ENCODE results near the gene CXCL10.
"Not testable (repeated sequence)": the region's sequence is repeated elsewhere in the genome, so short reads cannot be mapped to it uniquely, and the experiment has no call there.

CXCL10 gene

GRCh38 chr4:76028350-76028765 is 5.1 kb upstream of the CXCL10 start:
- DNase-seq (ENCODE audit: low spot score) = no peak

- no peak for DNase-seq (ENCODE audit: low spot score)
Observed at GRCh38 chr4:76024065-76024464, 768 bp upstream of the CXCL10 start.

DNA sequence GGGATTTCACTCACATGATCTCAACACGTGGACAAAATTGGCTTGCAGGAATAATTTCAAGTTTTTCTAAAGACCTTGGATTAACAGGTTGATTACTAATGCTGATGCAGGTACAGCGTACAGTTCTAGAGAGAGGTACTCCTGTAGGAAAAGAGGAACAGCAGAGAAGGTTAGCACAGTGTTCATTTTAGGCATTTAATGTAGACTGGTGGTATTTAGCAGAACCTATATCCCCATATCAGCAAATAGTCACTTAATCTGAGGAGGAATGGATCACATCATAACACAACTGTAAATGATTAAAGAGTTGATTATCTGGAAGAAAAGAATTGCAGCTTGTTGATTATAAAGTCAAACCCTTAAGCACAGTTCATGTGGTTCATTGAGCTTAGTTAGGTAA is 620 bp downstream of the CXCL10 start:
- no peak for DNase-seq (ENCODE audit: low spot score)

- DNase-seq (ENCODE audit: low spot score) = no peak
Observed at GRCh38 chr4:76022031-76022430, 1.3 kb downstream of the CXCL10 start.

DNA sequence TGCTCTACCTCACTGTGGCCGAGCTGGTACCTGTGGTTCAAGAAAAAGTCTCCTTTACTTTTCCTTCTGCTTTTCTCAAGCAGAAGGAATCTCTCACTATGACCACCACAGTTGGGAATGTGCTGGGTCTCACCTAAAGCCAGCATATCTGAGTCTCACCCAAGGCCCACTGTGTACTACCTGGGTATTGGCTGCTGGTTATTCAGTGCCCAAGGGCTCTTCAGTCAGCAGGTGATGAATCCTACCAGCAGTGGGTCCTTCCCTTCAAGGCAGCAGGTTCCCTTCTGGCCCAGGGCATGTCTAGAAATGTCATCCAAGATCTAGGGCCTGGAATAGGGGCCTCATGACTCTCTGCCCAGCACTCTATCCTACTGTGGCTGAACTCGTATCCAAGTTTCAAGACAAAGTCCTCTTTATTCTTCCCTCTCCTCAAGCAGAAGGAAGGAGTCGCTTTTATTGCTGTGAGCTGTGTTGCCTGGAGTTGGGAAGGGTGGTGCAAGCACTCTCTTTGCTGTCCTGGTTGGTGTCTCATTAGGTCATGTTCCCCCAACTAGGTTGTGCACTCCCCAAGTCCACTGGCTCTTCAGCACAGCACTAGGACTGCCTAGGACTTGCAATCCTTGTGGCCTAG is 6.1 kb downstream of the CXCL10 start:
- DNase-seq (ENCODE audit: low spot score) = no peak

GRCh38 chr4:76016393-76016792 is 6.9 kb downstream of the CXCL10 start:
- no peak for DNase-seq (ENCODE audit: low spot score)

DNA sequence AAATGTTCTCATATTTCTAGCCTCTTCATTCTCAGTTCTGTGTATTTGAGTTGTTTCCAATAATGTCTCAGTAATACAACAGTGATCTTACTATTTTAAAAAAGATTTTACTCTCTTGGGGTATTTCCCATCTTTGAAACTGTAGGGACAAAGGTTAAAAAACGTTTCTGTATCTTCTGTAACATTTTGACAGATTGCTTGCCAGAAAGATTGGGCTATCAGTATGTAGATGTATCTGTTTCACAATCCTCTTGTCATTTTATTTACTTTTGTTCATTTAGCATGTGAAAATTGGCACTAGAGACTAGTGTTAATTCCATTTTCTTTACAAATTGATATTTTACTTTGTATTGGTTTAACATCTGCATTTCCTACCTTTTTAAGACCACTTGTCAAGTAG is 9.8 kb downstream of the CXCL10 start:
- DNase-seq (ENCODE audit: low spot score) = no peak

DNA sequence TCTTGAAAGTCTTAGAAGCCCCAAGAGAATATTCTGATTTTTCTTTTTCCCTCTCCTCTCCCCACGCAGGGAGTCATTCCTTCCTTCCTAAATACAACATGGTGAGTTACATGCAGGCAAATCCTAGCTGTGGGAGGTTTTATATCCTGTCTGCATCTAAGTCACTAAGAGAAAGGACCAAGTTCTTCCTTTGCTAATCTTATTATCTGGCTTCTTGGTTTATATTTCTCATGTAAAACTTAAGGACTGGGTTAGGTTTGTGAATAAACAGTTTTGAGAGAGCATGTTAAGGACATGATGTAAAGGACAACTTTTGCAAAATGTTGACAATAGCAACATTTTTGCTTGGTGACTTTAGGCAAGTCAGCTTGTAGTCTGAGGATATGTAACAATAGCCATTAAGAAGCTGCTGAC is 10.9 kb downstream of the CXCL10 start:
- no peak for DNase-seq (ENCODE audit: low spot score)

DNA sequence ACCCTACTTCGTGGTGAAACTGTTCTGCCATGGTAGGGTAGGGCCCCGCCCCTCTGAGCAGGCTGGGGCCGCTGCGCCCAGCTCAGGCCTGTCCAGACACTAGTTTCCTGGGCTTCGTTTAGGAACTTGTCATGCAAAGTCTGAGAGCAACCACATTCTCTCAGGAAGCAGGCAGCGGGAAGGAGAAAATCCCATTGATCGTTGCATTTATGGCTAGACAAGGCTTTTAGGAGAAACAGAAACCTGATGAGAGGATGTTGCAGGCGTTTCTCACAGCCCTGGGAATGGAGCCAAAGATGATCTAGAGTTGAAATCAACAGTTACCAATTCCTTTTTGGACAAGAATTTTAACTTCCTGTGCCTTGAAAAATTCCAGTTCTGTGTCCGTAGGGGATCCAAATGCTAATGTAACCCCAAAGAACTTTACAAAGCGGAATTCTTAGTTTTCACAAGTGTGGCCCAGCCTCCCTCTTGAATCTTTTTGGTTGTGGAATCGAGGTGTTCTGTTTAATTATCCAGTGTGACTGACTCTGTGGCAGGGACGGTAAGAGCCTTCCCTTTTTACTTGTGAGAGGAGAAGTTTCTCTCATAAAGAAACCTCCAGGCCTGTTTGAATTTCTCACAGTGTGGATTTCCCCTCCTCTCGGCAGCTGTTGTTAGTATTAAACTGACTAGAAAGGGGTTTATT is 11.5 kb downstream of the CXCL10 start:
- DNase-seq (ENCODE audit: low spot score) = no peak

- no peak for DNase-seq (ENCODE audit: low spot score)
Observed at GRCh38 chr4:76011018-76011670, 12.2 kb downstream of the CXCL10 start.

DNA sequence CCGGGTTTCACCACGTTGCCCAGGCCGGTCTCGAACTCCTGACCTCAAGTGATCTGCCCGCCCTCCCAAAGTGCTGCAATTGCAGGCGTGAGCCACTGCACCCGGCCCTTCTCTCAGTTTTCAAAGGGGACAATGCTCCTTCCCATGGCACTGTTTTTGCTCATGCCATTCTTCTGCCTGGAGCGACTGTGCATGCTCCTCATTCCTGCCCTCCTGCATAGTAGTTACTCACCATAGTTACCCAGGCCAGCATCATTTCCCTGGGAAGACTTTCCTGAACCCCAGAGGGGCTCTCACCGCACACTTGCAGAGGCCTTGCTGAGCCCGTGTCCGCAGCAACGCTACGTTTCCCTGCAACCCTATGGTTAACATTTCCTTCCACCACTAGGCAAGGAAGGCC is 12.7 kb downstream of the CXCL10 start:
- no peak for DNase-seq (ENCODE audit: low spot score)

- no peak for DNase-seq (ENCODE audit: low spot score)
Observed at GRCh38 chr4:76009311-76009710, 14.0 kb downstream of the CXCL10 start.

DNA sequence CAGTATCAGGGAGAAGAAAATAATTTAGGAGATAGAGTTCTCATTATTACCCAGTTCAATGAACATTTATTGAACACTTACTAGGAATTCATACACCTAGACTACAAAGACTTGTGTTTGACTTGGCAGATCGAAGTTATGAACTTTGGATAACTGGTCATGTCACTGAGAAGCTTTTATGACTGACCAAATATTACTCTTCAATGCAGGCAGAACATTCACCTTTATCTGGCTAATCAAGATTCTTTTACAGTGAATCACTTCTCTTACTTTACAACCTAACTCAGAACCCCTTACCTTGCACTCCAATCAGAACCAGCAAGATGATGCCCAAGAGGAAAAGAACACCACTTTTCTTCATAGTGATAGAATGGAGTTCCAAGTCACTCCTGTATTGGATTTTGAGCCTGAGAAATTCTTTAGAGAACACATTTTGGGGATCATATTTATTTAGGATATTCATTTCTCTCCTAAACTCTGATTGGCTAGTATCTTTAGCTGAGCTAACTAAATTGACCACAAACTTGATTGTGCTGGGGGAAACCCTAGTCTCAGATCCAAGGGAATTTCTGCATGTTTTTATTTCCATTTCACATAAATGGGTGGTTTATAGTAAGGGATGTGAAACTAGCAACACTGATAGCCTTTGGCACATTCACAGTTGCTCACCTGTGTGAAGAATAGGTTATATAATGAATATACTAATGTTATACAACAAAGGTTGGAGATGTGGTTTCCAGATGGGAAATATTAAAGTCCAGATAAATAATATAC is 16.0 kb downstream of the CXCL10 start, which contains the start of gene CXCL9:
TSS of gene CXCL9 (minus strand) at position 421 of the 774 bp plus-strand sequence. CDS start at position 361, 60 bp downstream.
- peak; percentile 13 for DNase-seq (ENCODE audit: low spot score)

GRCh38 chr4:76003620-76004019 is 19.7 kb downstream of the CXCL10 start:
- no peak for DNase-seq (ENCODE audit: low spot score)

DNA sequence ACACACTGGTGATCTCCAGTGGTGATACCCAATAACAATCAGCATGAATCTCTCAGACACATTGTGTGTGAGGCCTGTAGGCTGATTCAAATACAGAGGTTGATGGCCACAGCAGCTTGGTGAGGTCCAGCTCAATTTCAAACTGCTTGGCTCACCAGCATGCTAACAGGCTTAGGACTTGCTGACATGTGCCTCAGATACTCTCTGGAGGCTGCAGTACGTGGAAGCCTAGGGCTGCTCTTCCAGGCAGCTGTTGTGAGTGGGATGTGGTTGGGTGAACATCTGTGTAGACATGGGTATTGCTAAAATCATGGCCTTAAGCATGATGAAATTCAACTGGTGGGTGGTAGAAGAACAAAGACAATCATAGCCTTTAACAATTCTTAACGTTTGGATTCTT is 20.3 kb downstream of the CXCL10 start:
- no peak for DNase-seq (ENCODE audit: low spot score)

DNA sequence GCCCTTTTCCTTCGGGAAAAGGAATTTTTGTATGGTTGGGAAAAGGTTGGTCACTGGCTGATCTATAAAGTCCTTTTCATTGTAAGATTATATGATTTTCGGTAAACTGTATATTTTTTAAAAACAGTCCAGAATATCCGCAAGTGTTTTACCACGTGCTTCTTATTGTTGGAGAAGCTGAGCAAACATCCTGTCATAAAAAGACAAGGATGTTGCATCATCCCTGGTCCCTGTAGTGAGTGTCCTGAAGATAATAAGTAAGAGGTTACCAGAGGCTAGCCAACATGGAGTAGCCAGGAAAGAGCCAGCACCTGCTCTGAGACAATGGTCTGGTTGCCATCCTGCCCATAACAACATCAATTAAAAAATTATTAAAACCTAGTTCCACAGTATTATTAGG is 21.1 kb downstream of the CXCL10 start:
- no peak for DNase-seq (ENCODE audit: low spot score)

GRCh38 chr4:76001700-76002099 is 21.6 kb downstream of the CXCL10 start:
- DNase-seq (ENCODE audit: low spot score) = no peak

DNA sequence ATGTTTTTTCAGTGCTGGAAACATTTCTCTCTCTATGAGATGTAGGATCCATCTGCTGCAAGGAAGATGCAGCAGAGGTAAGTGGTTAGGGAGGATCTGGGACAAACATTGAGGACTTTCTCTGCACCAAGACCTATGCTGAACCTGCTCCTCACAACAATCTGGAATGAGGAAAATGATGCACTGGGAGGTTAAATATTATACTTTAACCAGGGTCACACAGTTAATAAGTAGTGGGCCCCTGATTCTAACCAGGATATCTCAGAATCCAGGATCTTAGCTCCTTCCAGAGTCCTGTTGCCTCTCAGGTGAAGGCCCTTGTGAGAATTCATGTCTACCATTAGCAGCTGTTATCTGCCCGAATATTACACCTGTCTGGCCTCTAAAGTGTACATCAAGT is 23.0 kb downstream of the CXCL10 start:
- no peak for DNase-seq (ENCODE audit: low spot score)

- not testable (repeated sequence) for DNase-seq (ENCODE audit: low spot score)
Observed at GRCh38 chr4:75998525-75999147, 24.7 kb downstream of the CXCL10 start.

DNA sequence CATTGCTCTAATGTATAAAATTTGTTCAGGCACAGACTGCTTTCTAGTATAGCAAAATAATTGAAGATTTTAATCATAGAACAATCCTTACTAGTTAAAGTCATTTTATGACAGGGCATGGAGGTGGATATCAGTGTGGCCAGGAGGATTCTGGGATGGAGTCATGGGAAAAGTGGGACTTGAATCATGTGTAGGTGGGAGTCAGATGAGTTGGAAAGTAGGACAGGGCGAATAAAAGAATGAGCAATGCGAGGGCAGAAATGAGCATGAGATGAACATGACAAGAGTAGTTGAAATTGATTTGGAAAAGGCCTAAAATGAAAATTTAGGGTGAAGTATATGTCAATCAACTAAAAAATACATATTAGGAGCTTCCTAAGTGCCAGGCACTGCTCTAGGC is 25.4 kb downstream of the CXCL10 start:
- DNase-seq (ENCODE audit: low spot score) = no peak

DNA sequence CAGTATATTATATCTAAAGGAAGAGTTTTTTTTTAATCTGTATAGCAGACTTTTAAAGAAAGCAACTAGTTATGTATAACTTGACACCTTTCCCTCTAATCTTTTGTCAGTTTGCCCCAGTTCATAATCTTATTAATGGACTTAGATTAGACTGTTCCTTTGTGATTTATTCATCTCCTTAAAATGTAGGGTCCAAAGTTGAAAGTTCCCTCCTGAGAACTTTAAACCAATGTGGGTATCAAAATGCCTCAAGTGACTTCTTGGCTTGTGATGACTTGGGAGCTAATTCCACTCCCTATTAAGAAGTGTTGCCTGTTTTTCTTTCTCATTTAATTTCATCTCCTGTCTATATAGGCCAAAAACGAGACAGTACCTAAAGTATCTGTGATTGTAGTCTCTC is 26.2 kb downstream of the CXCL10 start:
- no peak for DNase-seq (ENCODE audit: low spot score)

DNA sequence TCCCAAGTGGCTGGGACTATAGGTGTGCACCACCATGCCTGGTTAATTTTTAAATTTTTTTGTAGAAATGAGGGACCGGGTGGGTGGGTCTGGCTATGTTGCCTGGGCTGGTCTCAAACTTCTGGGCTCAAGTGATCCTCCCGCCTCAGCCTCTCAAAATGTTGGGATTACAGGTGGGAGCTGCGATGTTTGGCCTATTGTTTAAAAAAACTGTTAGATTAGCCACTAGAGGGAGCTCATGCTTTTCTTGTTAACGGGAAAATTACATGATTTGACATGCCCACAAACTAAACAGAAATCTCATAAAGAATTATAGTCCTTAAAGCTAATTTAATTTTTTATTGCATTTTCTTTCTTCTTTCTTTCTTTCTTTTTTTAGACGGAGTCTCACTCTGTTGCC is 27.6 kb downstream of the CXCL10 start:
- DNase-seq (ENCODE audit: low spot score) = no peak
